A549 (cell line): ENCODE results near the gene ZNF699. TPM values are rescaled to one million over a fixed set of nuclear protein-coding genes. Genes with fewer than 3 reads are reported as not detected.

Experiments
- ATAC-seq, 2 experiments: fragments of 200-7000 bp in 1 of 2; fragments of >200 bp in 1 of 2; cut with Nextera tagmentation in 1 of 2; cut with Tn5 transposase in 1 of 2; 3 replicates each; pipeline versions ENCODE4 v1.8.0 to v1.9.1; 2018 to 2020; ENCODE audit warnings: mild to moderate bottlenecking in 1 of 2, moderate library complexity in 1 of 2
- CTCF ChIA-PET: fragments of 300-600 bp; sonication (Branson Sonifier 250); formaldehyde crosslinking; extraction: SDS; loops from one replicate; lab custom pipeline; 2021; ENCODE audit warnings: antibody characterized with exemption, inconsistent platforms; lab: Yijun Ruan, JAX
- POLR2A ChIA-PET: fragments of 350-600 bp; formaldehyde crosslinking; extraction: SDS; loops from one replicate; lab custom pipeline; 2021; ENCODE audit warnings: antibody characterized with exemption, inconsistent platforms; lab: Yijun Ruan, JAX
- DNase-seq, 2 experiments: peaks; one replicate each; pipeline versions ENCODE4 v3.0.0 to v3.0.0-alpha.2; 2011 to 2016; ENCODE audit warnings: low read depth in 1 of 2, low spot score in 1 of 2
- FAIRE-seq: peaks from 2 replicates; lab custom pipeline; 2011; peaks lifted over from hg19 to GRCh38; lab: Jason Lieb, UNC
- H3K27ac ChIP-seq, 2 experiments: fragments of >200 bp; sonication (Bioruptor Twin); formaldehyde crosslinking; 3 replicates each; pipeline ENCODE4 v1.5.1; 2016 to 2017
- H3K4me1 ChIP-seq: fragments of >200 bp; sonication (Bioruptor Twin); formaldehyde crosslinking; 3 replicates; pipeline ENCODE4 v1.6.1; 2016
- H3K4me2 ChIP-seq: fragments of >200 bp; sonication (Bioruptor Twin); formaldehyde crosslinking; 3 replicates; pipeline ENCODE4 v1.6.1; 2016
- H3K4me3 ChIP-seq: fragments of >200 bp; sonication (Bioruptor Twin); formaldehyde crosslinking; 3 replicates; pipeline ENCODE4 v1.5.1; 2016
- H3K9me3 ChIP-seq: fragments of >200 bp; sonication (Bioruptor Twin); formaldehyde crosslinking; 3 replicates; pipeline ENCODE4 v1.6.1; 2016
- CBX2 ChIP-seq: fragments of 200-600 bp; sonication (generic); IDR thresholded peaks from 2 replicates; pipeline ENCODE4 v1.6.1; 2016; ENCODE audit warnings: low read depth, mild to moderate bottlenecking, borderline replicate concordance
- CBX8 ChIP-seq: fragments of 200-600 bp; sonication (generic); IDR thresholded peaks from 2 replicates; pipeline ENCODE4 v1.6.1; 2016
- CEBPB ChIP-seq, 2 experiments: fragments of >200 bp in 1 of 2; sonication (Bioruptor Twin) in 1 of 2; formaldehyde crosslinking in 1 of 2; IDR thresholded peaks; 2 replicates each; pipeline ENCODE4 v1.6.1; 2012 to 2016
- ELK1 ChIP-seq: fragments of 150-350 bp; IDR thresholded peaks from 2 replicates; pipeline ENCODE4 v1.6.1; 2014; ENCODE audit warnings: low read depth, mild to moderate bottlenecking, low read length
- ESRRA ChIP-seq: fragments of 150-350 bp; IDR thresholded peaks from 2 replicates; pipeline ENCODE4 v1.6.1; 2014; ENCODE audit warnings: mild to moderate bottlenecking, low read length, borderline replicate concordance
- FOSL2 ChIP-seq, 2 experiments: fragments of 450-650 bp in 1 of 2; fragments of >200 bp in 1 of 2; sonication (Bioruptor Twin) in 1 of 2; formaldehyde crosslinking; IDR thresholded peaks; 2 replicates each; pipeline versions ENCODE4 v1.5.0 to v1.6.1; 2016 to 2020; ENCODE audit warnings: mild to moderate bottlenecking in 1 of 2, moderate library complexity in 1 of 2
- FOXS1 ChIP-seq: fragments of 250-450 bp; sonication (Bioruptor Pico); IDR thresholded peaks from 2 replicates; pipeline ENCODE4 v1.5.0; 2020; ENCODE audit warnings: mild to moderate bottlenecking, moderate library complexity
- GATA3 ChIP-seq: IDR thresholded peaks from 2 replicates; pipeline ENCODE4 v1.6.1; 2012; ENCODE audit warnings: borderline replicate concordance
- HEYL ChIP-seq: fragments of 250-450 bp; sonication (Bioruptor Pico); IDR thresholded peaks from 2 replicates; pipeline ENCODE4 v1.8.0; 2021; ENCODE audit warnings: mild to moderate bottlenecking, moderate library complexity
- JUNB ChIP-seq: fragments of >200 bp; sonication (Bioruptor Twin); formaldehyde crosslinking; IDR thresholded peaks from 2 replicates; pipeline ENCODE4 v1.6.1; 2016
- MAFK ChIP-seq: fragments of 450-650 bp; IDR thresholded peaks from 2 replicates; pipeline ENCODE4 v1.6.1; 2014; ENCODE audit not compliant: partially characterized antibody
- MAZ ChIP-seq: fragments of 150-350 bp; IDR thresholded peaks from 2 replicates; pipeline ENCODE4 v1.6.1; 2014; ENCODE audit warnings: antibody characterized with exemption, low read depth, low read length, borderline replicate concordance
- NPAS2 ChIP-seq: fragments of 250-450 bp; sonication (Bioruptor Pico); IDR thresholded peaks from 2 replicates; pipeline ENCODE4 v1.8.0; 2022; ENCODE audit warnings: mild to moderate bottlenecking, moderate library complexity, borderline replicate concordance
- NR3C1 ChIP-seq: fragments of >200 bp; sonication (Bioruptor Twin); formaldehyde crosslinking; IDR thresholded peaks from 3 replicates; pipeline ENCODE4 v1.6.1; 2017
- PHF8 ChIP-seq: fragments of 200-600 bp; sonication (generic); IDR thresholded peaks from 2 replicates; pipeline ENCODE4 v1.6.1; 2016; ENCODE audit warnings: low read depth, mild to moderate bottlenecking, antibody characterized with exemption, moderate library complexity, borderline replicate concordance
- POLR2AphosphoS2 ChIP-seq: conservative IDR thresholded peaks from 2 replicates; pipeline ENCODE4 v1.6.1; 2012; ENCODE audit warnings: low read length, improper control_type of control experiment, inconsistent platforms
- RARB ChIP-seq: fragments of 250-450 bp; sonication (Bioruptor Pico); IDR thresholded peaks from 2 replicates; pipeline ENCODE4 v1.8.0; 2021; ENCODE audit warnings: mild to moderate bottlenecking, moderate library complexity
- RNF2 ChIP-seq: fragments of 200-600 bp; sonication (generic); IDR thresholded peaks from 2 replicates; pipeline ENCODE4 v1.6.1; 2016; ENCODE audit warnings: low read depth, mild to moderate bottlenecking, antibody characterized with exemption, moderate library complexity, borderline replicate concordance
- TP53 ChIP-seq: fragments of 250-450 bp; sonication (Bioruptor Pico); IDR thresholded peaks from 2 replicates; pipeline ENCODE4 v1.5.0; 2021; ENCODE audit warnings: mild to moderate bottlenecking, moderate library complexity
- ZC3H11A ChIP-seq: fragments of 450-650 bp; IDR thresholded peaks from 2 replicates; pipeline ENCODE4 v1.6.1; 2014; ENCODE audit warnings: antibody characterized with exemption, mild to moderate bottlenecking
- WGBS: methylation state at CpG from one replicate; pipeline ENCODE4 v1.1.6; 2017; ENCODE audit errors: missing lambda C conversion rate; 5-methylcytosine and 5-hydroxymethylcytosine counted together
- polyA plus RNA-seq, 4 experiments: library from polyadenylated mRNA; depleted of rRNA in 3 of 4; stranded (reverse); fragments of >200 nt; fragmentation: RNase III in 1 of 4; extraction: RNeasy Plus Mini Kit Qiagen cat#74134 plus additional on column Dnase treatment in 1 of 4; gene quantifications; 2 replicates in 3 of 4; 3 replicates in 1 of 4; pipeline ENCODE4 v1.2.3, GENCODE V29; 2011 to 2017
- TF ChIP-seq, protein P1 (sequence below): IDR thresholded peaks from 2 replicates; pipeline ENCODE4 v1.6.1; 2012; ENCODE audit warnings: low read depth, borderline replicate concordance
- TF ChIP-seq, protein P2 (sequence below): IDR thresholded peaks from 2 replicates; pipeline ENCODE4 v1.6.1; 2012
- TF ChIP-seq, protein P3 (sequence below): fragments of >200 bp; sonication (Bioruptor Twin); formaldehyde crosslinking; IDR thresholded peaks from 3 replicates; pipeline ENCODE4 v1.6.1; 2016
- TF ChIP-seq, protein P4 (sequence below): fragments of >200 bp; sonication (Bioruptor Twin); formaldehyde crosslinking; IDR thresholded peaks from 2 replicates; pipeline ENCODE4 v1.6.1; 2016

Gene ZNF699
- polyA plus RNA-seq, 2 of the 4 experiments (the other 2 are of a cell fraction) = 1.1 to 1.6 TPM

DNA sequence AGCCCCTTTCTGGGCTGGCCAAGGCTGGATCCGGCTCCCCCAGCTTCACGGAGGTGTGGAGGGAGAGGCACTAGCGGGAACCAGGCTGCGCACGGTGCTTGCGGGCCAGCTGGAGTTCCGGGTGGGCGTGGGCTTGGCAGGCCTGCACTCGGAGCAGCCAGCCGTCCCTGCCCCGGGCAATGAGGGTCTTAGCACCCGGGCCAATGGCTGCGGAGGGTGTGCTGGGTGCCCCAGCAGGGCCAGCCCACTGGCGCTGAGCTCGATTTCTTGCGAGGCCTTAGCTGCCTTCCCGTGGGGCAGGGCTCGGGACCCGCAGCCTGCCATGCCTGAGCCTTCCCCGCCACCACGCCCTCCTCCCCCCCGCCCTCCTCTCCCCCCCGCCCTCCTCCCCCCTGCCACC lies 11.7 kb upstream of the ZNF699 start (continued):
- TF ChIP-seq, protein P1, sequence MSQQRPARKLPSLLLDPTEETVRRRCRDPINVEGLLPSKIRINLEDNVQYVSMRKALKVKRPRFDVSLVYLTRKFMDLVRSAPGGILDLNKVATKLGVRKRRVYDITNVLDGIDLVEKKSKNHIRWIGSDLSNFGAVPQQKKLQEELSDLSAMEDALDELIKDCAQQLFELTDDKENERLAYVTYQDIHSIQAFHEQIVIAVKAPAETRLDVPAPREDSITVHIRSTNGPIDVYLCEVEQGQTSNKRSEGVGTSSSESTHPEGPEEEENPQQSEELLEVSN = no peak
- no peak for TF ChIP-seq ESRRA
- no peak for TF ChIP-seq CEBPB (IDR thresholded peaks at IDR 0.05)
- no peak for TF ChIP-seq RNF2
- TF ChIP-seq NPAS2 (CRISPR knock-in tag) = no peak
- TF ChIP-seq, protein P2, sequence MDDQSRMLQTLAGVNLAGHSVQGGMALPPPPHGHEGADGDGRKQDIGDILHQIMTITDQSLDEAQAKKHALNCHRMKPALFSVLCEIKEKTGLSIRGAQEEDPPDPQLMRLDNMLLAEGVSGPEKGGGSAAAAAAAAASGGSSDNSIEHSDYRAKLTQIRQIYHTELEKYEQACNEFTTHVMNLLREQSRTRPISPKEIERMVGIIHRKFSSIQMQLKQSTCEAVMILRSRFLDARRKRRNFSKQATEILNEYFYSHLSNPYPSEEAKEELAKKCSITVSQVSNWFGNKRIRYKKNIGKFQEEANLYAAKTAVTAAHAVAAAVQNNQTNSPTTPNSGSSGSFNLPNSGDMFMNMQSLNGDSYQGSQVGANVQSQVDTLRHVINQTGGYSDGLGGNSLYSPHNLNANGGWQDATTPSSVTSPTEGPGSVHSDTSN = no peak

- H3K4me3 ChIP-seq = no peak overlapping the region
- CTCF ChIA-PET = no interaction called here
- no peak for DNase-seq
- 3% methylated on average over 4 of the region's 4 CpGs for WGBS
- FAIRE-seq = no peak
- no peak for ATAC-seq
- H3K27ac ChIP-seq = no peak overlapping the region
- peaks cover 25% of the 10 kb centered on the region for H3K9me3 ChIP-seq
- no peaks in the 10 kb centered on the region for H3K4me1 ChIP-seq
- POLR2A ChIA-PET = no interaction called here
- H3K4me2 ChIP-seq = no peak overlapping the region
- TF ChIP-seq CBX8 (no peak), NR3C1 (no peak)
Measured at GRCh38 chr19:9313756-9314155, 4.1 kb upstream of the ZNF699 start.

- Histone ChIP-seq H3K4me2 (peak overlapping the region; percentile 77), H3K4me3 (peak overlapping the region; percentile 78), H3K4me1 (no peaks in the 10 kb centered on the region), H3K27ac (peak overlapping the region; percentile 73 to 88), H3K9me3 (peaks cover 39% of the 10 kb centered on the region)
- ATAC-seq (peak; percentile 90 to 93), DNase-seq (peak; percentile 73 to 94), FAIRE-seq (no peak)
- POLR2A ChIA-PET = no interaction called here
- CTCF ChIA-PET = interaction anchor here (1.1 kb wide), 1 partner anchor 14 kb away, joined by 4 read pairs; the partner anchor contains the start of gene ZNF559
- TF ChIP-seq JUNB = no peak
- TF ChIP-seq FOXS1 (CRISPR knock-in tag) = no peak
- no peak for TF ChIP-seq CEBPB (IDR thresholded peaks at IDR 0.05)
- no peak for TF ChIP-seq ELK1
- TF ChIP-seq, protein P3, sequence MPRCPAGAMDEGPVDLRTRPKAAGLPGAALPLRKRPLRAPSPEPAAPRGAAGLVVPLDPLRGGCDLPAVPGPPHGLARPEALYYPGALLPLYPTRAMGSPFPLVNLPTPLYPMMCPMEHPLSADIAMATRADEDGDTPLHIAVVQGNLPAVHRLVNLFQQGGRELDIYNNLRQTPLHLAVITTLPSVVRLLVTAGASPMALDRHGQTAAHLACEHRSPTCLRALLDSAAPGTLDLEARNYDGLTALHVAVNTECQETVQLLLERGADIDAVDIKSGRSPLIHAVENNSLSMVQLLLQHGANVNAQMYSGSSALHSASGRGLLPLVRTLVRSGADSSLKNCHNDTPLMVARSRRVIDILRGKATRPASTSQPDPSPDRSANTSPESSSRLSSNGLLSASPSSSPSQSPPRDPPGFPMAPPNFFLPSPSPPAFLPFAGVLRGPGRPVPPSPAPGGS = no peak
- no peak for TF ChIP-seq POLR2AphosphoS2
- TF ChIP-seq TP53 (CRISPR knock-in tag) = no peak
- no peak for TF ChIP-seq GATA3
- WGBS = 1% methylated on average over 11 of the region's 13 CpGs
Measured at GRCh38 chr19:9309974-9310446, 372 bp upstream of the ZNF699 start.

DNA sequence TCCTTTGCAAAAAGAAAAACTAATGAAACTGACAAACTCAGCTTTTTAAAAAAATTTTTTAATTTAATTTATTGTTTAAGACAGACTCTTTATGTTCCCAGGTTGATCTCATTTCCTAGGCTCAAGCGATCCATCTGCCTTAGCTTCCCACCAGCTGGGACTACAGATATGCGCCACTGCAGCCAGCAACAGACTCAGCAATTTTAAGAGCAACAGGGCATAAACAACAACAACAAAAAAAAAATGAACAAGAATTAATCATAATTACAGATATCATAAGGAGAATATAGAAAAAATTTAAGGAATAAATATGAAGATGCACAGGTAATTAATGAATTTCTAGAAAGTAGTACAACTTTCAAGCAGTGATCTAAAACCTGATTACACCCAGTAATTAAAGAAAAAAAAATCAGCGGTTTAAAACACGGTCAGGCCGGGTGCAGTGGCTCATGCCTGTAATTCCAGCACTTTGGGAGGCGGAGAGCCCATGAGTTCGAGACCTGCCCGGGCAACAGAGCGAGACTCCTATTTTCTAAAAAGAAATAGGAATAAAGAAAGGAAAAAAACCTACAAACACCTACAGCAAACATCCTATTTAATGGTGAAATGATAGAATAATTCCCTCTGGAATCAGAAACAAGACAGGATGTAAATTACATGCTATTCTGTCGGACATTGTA lies 1.4 kb downstream of the ZNF699 start:
- H3K4me3 ChIP-seq = no peak overlapping the region; the same call in 2 of the 3 replicates
- no peak for FAIRE-seq
- TF ChIP-seq MAFK (no peak), RARB (CRISPR knock-in tag) (no peak), MAZ (no peak), HEYL (CRISPR knock-in tag) (no peak), FOXS1 (CRISPR knock-in tag) (no peak), FOSL2 (IDR thresholded peaks at IDR 0.05) (no peak), FOSL2 (CRISPR knock-in tag; IDR thresholded peaks at IDR 0.05) (no peak), CBX8 (no peak), ZC3H11A (no peak), PHF8 (no peak), CBX2 (no peak)
- TF ChIP-seq, protein P4, sequence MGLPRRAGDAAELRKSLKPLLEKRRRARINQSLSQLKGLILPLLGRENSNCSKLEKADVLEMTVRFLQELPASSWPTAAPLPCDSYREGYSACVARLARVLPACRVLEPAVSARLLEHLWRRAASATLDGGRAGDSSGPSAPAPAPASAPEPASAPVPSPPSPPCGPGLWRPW = no peak
- TF ChIP-seq, all 56 proteins: peak for 0
- POLR2A ChIA-PET = no interaction called here
- no peak for DNase-seq
- Histone ChIP-seq H3K27ac (no peak overlapping the region), H3K9me3 (peaks cover 39% of the 10 kb centered on the region), H3K4me2 (peak overlapping the region; percentile 77), H3K4me1 (no peaks in the 10 kb centered on the region)
- ATAC-seq = no peak
- CTCF ChIA-PET = no interaction called here
- 78% methylated on average over 10 of the region's 10 CpGs for WGBS
